Mucosa of stomach (tissue), 1 donor: ENCODE data around the gene TMEM87A.
A peak's percentile ranks its signal among the peaks of the same experiment; 100 is the strongest.
"Not testable (repeated sequence)": the region's sequence is repeated elsewhere in the genome, so short reads cannot be mapped to it uniquely, and the experiment has no call there.

Experiments used
- H3K27me3 ChIP-seq: one replicate; pipeline ENCODE4 v1.7.0; 2013; ENCODE audit warnings: mild to moderate bottlenecking, low read length; ENCODE audit not compliant: control insufficient read depth, insufficient read depth
- H3K36me3 ChIP-seq: one replicate; pipeline ENCODE4 v1.7.0; 2013; ENCODE audit warnings: low read length; ENCODE audit not compliant: control insufficient read depth, insufficient read depth
- H3K4me1 ChIP-seq: one replicate; pipeline ENCODE4 v1.7.0; 2013; ENCODE audit warnings: mild to moderate bottlenecking, low read length; ENCODE audit not compliant: control insufficient read depth, insufficient read depth
- H3K4me3 ChIP-seq: one replicate; pipeline ENCODE4 v1.7.0; 2013; ENCODE audit warnings: low read length
- H3K9ac ChIP-seq: one replicate; pipeline ENCODE4 v1.7.0; 2013; ENCODE audit warnings: mild to moderate bottlenecking, low read length, moderate library complexity
- H3K9me3 ChIP-seq: one replicate; pipeline ENCODE4 v1.7.0; 2013; ENCODE audit warnings: mild to moderate bottlenecking, low read length, moderate library complexity; ENCODE audit not compliant: control insufficient read depth
- donor health status: Pancreatic carcinoma.

The TMEM87A gene, protein sequence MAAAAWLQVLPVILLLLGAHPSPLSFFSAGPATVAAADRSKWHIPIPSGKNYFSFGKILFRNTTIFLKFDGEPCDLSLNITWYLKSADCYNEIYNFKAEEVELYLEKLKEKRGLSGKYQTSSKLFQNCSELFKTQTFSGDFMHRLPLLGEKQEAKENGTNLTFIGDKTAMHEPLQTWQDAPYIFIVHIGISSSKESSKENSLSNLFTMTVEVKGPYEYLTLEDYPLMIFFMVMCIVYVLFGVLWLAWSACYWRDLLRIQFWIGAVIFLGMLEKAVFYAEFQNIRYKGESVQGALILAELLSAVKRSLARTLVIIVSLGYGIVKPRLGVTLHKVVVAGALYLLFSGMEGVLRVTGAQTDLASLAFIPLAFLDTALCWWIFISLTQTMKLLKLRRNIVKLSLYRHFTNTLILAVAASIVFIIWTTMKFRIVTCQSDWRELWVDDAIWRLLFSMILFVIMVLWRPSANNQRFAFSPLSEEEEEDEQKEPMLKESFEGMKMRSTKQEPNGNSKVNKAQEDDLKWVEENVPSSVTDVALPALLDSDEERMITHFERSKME

DNA sequence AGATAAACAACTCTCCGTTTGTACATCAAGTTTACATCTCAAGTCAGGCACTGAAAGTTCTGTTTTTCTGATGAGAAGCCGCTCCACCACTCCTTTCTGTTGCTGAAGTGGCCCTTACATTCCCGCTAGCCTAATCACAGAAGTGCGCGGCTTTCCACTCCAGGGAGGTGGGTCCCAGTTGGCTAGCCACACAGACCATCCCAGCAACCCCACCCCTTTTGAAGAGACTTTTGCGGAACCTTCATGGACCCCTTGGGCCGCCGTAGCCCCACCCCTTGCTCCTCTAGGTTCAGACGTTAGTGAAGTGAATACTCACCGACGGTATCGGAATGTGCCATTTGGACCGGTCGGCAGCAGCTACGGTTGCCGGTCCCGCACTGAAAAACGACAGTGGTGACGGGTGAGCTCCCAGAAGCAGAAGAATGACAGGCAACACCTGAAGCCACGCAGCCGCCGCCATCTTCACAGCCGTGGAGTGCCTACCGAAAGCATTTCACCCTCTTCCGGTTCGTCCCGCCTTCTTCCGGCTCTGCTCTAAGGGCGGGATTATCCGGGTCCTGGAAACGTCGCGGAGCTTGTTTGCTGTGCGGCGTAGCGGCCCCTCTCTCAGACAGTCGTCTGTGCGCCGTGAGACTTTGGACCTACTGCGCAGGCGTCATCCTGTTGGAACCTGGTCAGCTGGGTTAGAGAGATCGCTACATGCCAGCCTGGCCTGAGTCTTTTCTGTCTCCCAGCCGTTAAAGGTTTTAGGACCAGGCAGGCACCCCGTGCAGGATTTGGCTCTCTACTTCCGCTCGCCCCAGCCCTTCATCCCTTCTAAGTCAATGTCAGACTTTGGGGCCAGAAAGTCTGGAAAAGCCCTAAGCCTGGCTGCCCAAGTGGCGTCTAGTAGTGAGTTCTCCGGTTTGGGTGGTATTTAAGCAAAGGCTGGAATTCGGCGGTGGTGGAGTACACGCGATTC, at the start of gene TMEM87A, which contains the start of gene GANC:
Gene TMEM87A, minus strand, starts transcription at position 495 of the 961 bp plus-strand sequence. Its CDS starts 35 bp downstream, at position 460.
Gene GANC, plus strand, starts transcription at position 263 of the 961 bp plus-strand sequence. CDS start 1,281 bp downstream, outside the sequence.
- peaks cover 26% of the 10 kb centered on the region for H3K4me1 ChIP-seq
- H3K27me3 ChIP-seq, result no peaks in the 10 kb centered on the region
- H3K9me3 ChIP-seq, result no peaks in the 10 kb centered on the region
- peak within 1 kb of the TSS; percentile 98 for H3K9ac ChIP-seq
- H3K4me3 ChIP-seq, result peak within 1 kb of the TSS; percentile 98
- H3K36me3 ChIP-seq, result no peaks in the 10 kb centered on the region

DNA sequence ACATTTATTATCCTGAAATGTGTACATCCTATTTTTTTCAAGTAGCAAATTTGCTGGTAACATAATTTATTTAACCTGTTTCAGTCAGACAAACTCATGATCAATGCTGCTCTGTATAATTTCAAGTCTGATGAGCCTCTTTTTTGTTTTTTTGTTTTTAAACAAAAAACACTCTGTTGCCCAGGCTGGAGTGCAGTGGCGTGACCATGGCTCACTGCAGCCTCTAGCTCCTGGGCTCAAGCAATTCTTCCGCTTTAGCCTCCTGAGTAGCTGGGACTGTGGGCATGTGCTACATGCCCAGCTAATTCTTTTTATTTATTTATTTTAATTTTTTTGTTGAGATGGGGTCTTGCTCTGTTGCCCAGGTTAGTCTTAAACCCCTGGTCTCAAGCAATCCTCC, 46.0 kb upstream of the TMEM87A start:
- Histone ChIP-seq H3K27me3 (no peaks in the 10 kb centered on the region), H3K9ac (no peak overlapping the region), H3K9me3 (no peaks in the 10 kb centered on the region), H3K36me3 (no peaks in the 10 kb centered on the region), H3K4me1 (no peaks in the 10 kb centered on the region), H3K4me3 (no peak overlapping the region)

DNA sequence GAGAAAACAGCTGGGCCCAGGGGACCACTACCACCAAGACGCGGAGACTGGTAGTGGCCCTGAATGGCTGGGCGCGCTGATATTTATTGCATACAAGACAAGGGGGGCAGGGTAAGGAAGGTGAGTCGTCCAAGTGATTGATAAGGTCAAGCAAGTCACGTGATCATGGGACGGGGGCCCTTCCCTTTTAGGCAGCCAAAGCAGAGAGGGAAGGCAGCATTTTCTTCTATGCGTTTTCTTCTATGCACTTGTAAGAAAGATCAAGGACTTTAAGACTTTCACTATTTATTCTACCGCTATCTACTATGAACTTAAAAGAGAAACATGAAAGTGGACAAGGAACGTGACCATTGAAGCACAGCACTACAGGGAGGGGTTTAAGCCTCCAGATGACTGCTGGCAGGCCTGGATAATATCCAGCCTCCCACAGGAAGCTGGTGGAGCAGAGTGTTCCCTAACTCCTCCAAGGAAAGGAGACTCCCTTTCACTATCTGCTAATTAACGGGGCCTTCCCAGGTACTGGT, 43.1 kb upstream of the TMEM87A start:
- not testable (repeated sequence) for H3K27me3 ChIP-seq, H3K9ac ChIP-seq, H3K36me3 ChIP-seq, H3K4me3 ChIP-seq, H3K4me1 ChIP-seq, H3K9me3 ChIP-seq

DNA sequence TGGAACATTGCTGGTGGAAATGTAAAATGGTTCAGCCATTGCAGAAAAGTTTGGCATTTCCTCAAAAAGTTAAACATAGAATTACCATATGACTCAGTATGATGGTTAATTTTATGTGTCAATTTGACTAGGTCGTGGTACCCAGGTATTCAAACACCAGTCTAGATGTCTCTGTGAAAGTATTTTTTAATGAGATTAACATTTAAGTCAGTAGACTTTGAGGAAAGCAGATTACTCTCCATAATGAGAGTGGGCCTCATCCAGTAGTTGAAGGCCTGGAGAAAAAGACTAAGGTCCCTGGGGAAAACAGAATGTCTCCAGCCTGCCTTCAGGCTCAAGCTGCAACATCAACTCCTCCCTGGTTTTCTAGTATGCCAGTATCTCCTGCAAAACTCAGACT, 42.3 kb upstream of the TMEM87A start:
- H3K9me3 ChIP-seq, result no peaks in the 10 kb centered on the region
- H3K9ac ChIP-seq, result no peak overlapping the region
- no peaks in the 10 kb centered on the region for H3K27me3 ChIP-seq
- H3K4me3 ChIP-seq, result no peak overlapping the region
- H3K36me3 ChIP-seq, result no peaks in the 10 kb centered on the region
- H3K4me1 ChIP-seq, result no peaks in the 10 kb centered on the region

DNA sequence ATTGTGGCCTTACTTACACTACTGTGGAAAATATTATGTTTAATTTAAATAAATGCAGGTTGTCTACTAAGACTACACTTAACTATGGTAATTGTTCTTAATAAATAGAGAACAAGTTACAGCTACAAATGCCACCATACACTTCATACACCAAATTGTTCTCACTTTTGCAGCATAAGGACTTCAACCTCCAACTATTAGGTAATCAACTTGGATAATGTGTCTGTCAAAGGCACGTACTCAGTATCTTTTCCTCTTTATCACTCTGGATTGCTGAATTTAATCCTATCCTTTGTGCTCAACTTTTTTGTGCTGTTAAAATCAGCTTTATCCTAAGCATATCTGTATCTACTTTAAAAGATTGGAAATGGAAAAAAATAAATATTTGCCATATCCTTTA, 41.6 kb upstream of the TMEM87A start:
- Histone ChIP-seq H3K27me3 (no peaks in the 10 kb centered on the region), H3K4me1 (no peaks in the 10 kb centered on the region), H3K4me3 (no peak overlapping the region), H3K36me3 (no peaks in the 10 kb centered on the region), H3K9me3 (no peaks in the 10 kb centered on the region), H3K9ac (no peak overlapping the region)

DNA sequence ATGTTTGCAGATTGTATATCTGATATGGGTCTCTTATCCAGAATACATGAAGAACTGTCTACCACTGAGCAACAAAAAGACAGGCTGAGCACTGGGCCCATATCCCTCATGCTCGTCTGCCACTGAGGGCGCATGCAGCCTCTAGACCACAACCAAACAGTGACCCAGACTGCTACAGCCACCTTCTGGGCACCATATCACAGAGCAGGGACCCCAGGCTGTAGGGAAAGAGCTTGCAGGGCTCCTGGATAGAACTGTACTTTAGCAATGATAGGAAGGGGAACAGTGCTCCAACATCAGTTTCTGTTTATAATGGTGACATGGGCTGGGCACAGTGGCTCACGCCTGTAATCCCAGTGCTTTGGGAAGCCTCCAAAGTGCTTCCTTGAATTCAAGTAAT, 40.2 kb upstream of the TMEM87A start:
- Histone ChIP-seq H3K27me3 (no peaks in the 10 kb centered on the region), H3K9me3 (no peaks in the 10 kb centered on the region), H3K4me3 (no peak overlapping the region), H3K36me3 (no peaks in the 10 kb centered on the region), H3K9ac (no peak overlapping the region), H3K4me1 (no peaks in the 10 kb centered on the region)

DNA sequence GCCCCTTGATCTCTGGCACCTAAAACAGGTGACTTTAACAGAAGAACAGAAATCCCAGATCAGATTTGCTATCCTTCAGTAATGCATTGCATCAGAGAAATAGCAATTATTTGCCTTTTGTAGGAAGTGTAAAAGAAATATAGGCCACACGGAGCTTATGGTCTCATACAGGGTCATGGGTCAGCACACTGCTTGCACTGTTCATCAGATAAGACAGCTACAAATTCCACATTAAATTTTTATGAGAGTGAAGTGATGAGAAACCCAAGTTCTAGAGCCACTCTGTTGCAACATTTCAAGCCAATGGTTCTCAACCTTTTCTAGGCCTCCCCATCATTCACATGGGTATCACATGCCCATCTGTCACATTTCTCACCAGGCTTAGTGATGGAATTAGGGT, 33.4 kb upstream of the TMEM87A start:
- H3K9ac ChIP-seq, result no peak overlapping the region
- no peak overlapping the region for H3K4me3 ChIP-seq
- no peaks in the 10 kb centered on the region for H3K9me3 ChIP-seq
- H3K36me3 ChIP-seq, result no peaks in the 10 kb centered on the region
- H3K4me1 ChIP-seq, result no peaks in the 10 kb centered on the region
- no peaks in the 10 kb centered on the region for H3K27me3 ChIP-seq

DNA sequence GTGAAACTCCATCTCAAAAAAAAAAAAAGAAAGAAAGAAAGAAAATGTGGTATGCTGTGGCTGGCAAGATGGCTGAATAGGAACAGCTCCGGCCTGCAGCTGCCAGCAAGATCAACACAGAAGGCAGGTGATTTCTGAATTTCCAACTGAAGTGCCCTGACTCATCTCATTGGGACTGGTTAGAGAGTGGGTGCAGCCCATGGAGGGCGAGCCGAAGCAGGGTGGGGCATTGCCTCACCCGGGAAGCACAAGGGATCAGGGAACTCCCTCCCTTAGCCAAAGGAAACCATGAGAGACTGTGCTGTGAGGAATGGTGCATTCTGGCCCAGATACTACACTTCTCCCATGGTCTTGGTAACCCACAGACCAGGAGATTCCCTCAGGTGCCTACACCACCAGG, 27.8 kb upstream of the TMEM87A start:
- not testable (repeated sequence) for H3K27me3 ChIP-seq, H3K4me3 ChIP-seq, H3K9ac ChIP-seq, H3K4me1 ChIP-seq, H3K9me3 ChIP-seq, H3K36me3 ChIP-seq

DNA sequence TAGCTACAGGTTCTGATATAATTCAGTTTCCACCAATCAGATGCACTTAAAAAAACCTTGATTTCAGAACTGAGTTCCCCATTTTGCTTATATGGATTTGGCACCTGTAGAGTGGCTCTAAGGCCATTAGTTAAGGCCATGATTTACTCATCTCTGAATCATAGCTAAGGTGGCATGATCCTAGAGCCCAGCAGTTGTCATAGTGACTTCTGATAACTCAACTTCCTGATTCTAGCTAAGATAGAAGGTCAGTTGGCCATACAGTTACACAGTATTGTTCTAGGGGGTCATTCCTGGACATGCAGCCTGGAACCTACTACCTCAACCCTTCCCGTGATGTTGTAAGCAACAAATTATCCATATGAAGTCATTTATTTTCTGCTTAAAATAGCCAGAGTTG, 15.9 kb upstream of the TMEM87A start:
- H3K27me3 ChIP-seq, result no peaks in the 10 kb centered on the region
- peaks cover 3% of the 10 kb centered on the region for H3K36me3 ChIP-seq
- H3K9me3 ChIP-seq, result no peaks in the 10 kb centered on the region

DNA sequence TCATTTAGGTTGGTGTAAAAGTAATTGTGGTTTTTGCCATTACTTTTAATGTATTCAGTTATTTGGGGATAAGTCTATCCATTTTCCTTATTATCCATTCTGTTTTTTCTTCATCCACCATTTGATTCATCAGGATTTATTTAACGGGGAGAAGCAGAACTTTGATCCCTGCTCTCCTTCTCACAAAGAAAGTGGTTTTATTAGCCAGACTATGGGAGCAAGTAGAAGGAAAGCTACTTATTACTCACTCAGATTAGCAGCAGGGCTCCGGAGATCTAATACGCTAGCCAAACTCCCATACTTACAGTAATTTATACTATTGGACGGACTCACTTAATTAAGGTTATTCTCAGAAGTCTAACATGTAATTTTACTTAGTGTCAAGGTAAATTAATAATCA, 14.7 kb upstream of the TMEM87A start:
- H3K9ac ChIP-seq, result no peak overlapping the region
- no peaks in the 10 kb centered on the region for H3K4me1 ChIP-seq
- no peaks in the 10 kb centered on the region for H3K27me3 ChIP-seq
- peaks cover 3% of the 10 kb centered on the region for H3K36me3 ChIP-seq
- H3K4me3 ChIP-seq, result no peak overlapping the region
- H3K9me3 ChIP-seq, result no peaks in the 10 kb centered on the region

More for the DNA sequence above, 15.9 kb upstream of the TMEM87A start:
- Histone ChIP-seq H3K4me3 (no peak overlapping the region), H3K4me1 (no peaks in the 10 kb centered on the region), H3K9ac (no peak overlapping the region)

DNA sequence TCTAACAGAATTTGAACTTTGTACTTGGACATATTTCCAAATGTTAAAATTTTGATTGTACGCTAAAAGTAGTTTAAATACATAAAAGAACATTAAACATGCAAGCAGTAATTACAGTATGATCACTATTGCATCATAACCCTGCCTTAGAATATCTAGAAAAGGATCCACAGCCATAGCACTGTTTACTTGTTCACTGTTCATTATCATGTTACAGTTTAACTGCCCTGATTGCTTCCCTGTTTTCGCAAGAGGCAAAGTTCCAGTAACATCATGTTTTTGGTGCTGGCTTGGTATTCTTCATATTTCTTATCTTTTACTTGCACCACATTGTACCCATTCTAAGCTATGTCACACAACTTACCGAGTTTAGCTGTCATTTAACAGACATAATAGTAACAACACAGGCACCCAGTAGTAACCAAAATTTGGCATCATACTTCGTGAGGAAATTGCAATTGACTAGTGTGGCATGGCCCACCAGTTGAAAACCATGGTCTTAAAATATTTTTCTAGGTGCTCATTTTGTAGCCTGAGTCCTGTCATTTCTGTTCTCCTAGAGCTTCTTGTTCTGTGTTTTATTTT, 13.3 kb upstream of the TMEM87A start:
- Histone ChIP-seq H3K4me1 (no peaks in the 10 kb centered on the region), H3K9me3 (no peaks in the 10 kb centered on the region), H3K27me3 (no peaks in the 10 kb centered on the region), H3K4me3 (no peak overlapping the region), H3K9ac (no peak overlapping the region), H3K36me3 (peaks cover 3% of the 10 kb centered on the region)
